GM10266 (cell line): Measurements from ENCODE around the gene HOXC5.

Experiments used
- DNase-seq: peaks from one replicate; pipeline ENCODE4 v3.0.0; 2012; ENCODE audit errors: extremely low spot score
- TF ChIP-seq, protein P1 (sequence below): IDR thresholded peaks from 2 replicates; pipeline ENCODE4 v1.5.1; 2012; ENCODE audit warnings: mild to moderate bottlenecking, low read depth; ENCODE audit not compliant: control insufficient read depth, insufficient read depth; ENCODE audit errors: missing control alignments

HOXC5 gene

DNA sequence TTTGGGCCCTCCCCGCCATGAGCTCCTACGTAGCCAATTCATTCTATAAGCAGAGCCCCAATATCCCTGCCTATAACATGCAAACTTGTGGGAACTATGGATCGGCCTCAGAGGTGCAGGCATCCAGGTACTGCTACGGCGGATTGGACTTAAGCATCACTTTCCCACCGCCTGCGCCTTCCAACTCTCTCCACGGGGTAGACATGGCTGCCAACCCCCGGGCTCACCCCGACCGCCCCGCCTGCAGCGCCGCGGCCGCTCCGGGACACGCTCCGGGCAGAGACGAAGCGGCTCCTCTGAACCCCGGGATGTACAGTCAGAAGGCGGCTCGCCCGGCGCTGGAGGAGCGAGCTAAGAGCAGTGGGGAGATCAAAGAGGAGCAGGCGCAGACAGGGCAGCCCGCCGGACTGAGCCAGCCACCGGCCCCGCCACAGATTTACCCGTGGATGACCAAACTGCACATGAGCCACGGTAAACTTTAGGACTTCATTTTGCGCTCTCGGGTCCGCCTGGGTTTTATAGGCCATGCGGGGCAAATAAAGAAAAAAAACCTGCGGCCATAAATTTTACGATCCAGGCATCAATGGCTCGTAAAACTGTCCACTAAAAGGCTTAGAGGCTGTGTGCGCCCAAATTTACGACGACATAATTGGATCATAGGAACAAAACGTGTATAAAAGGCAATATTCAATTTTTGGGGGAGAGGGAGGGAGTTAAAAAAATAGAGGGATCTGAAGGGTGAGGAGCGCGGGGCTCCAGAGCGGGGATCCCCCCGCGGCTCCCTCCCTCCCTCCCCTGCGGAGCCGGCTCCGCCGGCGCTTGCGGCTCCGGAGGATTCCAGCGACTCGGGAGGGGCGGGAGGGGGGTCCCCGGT lies 493 bp downstream of the HOXC5 start:
- TF ChIP-seq, protein P1, sequence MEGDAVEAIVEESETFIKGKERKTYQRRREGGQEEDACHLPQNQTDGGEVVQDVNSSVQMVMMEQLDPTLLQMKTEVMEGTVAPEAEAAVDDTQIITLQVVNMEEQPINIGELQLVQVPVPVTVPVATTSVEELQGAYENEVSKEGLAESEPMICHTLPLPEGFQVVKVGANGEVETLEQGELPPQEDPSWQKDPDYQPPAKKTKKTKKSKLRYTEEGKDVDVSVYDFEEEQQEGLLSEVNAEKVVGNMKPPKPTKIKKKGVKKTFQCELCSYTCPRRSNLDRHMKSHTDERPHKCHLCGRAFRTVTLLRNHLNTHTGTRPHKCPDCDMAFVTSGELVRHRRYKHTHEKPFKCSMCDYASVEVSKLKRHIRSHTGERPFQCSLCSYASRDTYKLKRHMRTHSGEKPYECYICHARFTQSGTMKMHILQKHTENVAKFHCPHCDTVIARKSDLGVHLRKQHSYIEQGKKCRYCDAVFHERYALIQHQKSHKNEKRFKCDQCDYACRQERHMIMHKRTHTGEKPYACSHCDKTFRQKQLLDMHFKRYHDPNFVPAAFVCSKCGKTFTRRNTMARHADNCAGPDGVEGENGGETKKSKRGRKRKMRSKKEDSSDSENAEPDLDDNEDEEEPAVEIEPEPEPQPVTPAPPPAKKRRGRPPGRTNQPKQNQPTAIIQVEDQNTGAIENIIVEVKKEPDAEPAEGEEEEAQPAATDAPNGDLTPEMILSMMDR = no peak
- DNase-seq = no peak

DNA sequence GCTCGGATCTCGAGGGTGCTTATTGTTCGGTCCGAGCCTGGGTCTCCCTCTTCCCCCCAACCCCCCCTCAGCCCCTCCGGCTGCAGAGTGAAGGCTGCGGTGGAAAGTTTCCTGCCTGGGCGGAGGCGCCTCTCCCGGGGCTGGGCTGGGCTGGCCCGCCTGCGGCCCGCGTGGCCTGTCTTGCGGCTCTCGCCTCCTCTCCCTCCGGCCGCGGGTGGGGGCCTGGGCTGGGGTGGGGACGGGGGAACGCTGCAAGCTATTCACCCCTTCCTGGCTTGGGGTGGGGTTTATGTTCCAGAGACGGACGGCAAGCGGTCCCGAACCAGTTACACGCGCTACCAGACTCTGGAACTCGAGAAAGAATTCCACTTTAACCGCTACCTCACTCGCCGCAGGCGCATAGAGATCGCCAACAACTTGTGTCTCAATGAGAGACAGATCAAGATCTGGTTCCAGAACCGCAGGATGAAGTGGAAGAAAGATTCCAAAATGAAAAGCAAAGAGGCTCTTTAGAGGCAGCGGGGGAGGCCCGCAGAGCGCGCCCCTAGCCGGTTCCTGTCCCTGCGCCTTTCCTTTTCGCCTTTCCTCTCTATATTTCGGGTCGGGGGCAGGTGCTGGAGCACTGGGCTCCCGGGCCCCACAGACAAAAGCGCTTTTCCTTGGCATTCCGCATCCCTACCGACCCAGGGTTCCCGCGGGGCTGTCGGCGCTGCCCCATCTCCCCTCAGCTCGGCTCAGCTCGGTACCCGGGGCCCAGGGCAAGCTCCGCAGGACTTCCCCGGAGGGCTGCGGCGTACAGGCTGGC lies 1.3 kb downstream of the HOXC5 start:
- DNase-seq = no peak
- TF ChIP-seq, protein P1 = no peak

DNA sequence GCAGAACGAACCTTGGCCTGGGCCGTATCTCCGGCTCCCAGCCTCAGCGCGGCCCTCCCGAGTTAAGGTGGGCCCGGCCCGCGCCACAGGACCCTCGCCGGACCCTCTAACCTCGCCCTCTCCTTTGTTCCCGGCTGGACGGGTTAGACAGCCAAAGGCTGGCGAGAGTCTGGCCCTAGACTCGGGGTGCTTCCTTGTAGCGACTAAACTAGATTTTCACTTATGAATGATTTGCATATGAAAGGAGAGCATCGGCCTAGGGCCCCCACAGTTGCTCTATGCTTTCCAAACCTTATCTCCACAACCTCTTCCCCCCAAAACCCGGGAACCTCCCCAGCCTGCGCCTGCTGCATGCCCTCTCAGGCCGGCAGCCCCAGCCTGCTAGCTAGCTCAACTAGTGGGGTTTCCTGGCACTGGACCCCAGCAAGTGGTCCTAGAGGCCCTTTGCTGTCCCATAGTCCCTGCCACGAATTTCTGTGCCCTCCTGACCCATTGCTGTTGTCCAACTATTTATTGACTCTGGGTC lies 2.0 kb downstream of the HOXC5 start:
- TF ChIP-seq, protein P1 = no peak
- DNase-seq = no peak

GRCh38 chr12:54035568-54036264 lies 2.9 kb downstream of the HOXC5 start:
- TF ChIP-seq, protein P1 = no peak
- no peak for DNase-seq

DNA sequence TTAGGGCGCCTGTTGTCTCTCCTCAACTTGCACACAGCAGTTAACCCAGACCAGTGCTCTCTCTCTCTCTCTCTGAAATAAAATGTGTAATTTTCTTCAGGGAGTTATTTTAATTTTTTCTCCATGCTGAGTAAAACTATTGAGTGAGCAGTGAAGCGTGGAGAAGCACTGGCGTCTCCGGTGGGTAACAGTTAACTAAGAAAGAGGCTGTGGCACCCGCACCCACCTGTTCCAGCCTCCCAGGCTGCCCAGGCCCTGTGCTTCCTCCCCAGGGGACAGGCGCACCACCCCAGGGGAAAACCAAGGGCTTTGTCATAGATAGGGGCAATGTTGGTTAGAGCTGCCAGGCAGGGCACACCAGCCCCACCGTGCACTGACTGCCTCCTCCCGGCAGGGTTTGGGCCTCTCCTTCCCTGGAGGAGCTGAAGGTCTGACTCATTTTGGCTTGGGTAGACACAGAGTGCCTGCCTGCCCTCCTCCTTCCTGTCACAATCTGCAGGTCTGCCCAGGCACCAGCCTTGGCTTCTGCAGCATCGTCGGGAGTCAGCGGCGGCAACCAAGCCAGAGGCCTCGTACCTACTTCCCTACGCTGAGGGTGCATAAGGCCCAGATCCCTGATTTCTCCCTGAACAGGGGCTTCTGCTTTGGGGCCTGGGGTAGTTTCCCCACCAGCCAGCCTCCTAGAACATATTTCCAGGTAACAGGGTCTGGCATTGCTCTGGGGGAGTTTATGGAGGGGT lies 3.9 kb downstream of the HOXC5 start:
- no peak for DNase-seq
- TF ChIP-seq, protein P1 = no peak
